Left ventricle myocardium superior (tissue), 1 donor: ENCODE data around the gene DNAJB1. TPM values are rescaled to one million over a fixed set of nuclear protein-coding genes. Genes with fewer than 3 reads are reported as not detected.
A peak's percentile ranks its signal among the peaks of the same experiment; 100 is the strongest.

Experiments used
- ATAC-seq: fragments of 200-7000 bp; cut with Tn5 transposase; one replicate; pipeline ENCODE4 v1.9.1; 2020; ENCODE audit warnings: mild to moderate bottlenecking, moderate library complexity
- DNase-seq: peaks from one replicate; pipeline ENCODE4 v3.0.0-alpha.2; 2020
- intact Hi-C: fragments of 100-400 bp; cut with micrococcal nuclease; formaldehyde crosslinking; loops from one replicate; pipeline ENCODE4 v1.11.0; 2022
- total RNA-seq: library from RNA; stranded (reverse); fragmentation: NEBNext Ultra II Directional; extraction: Animal tissue kit (Norgen Biotek cat#: 25700); gene quantifications from one replicate; pipeline ENCODE4 v1.2.1, GENCODE V29; 2021
- donor health status: DM: no; HTN: yes; CAD: no; lungs with severe emphysema.

DNAJB1 gene
- total RNA-seq, 1 donor from 2014 or later: 47.9 TPM

GRCh38 chr19:14477418-14478112, 40.6 kb downstream of the DNAJB1 start:
- ATAC-seq (no peak), DNase-seq (peak; percentile 37)
- intact Hi-C loops: no loop called here

DNA sequence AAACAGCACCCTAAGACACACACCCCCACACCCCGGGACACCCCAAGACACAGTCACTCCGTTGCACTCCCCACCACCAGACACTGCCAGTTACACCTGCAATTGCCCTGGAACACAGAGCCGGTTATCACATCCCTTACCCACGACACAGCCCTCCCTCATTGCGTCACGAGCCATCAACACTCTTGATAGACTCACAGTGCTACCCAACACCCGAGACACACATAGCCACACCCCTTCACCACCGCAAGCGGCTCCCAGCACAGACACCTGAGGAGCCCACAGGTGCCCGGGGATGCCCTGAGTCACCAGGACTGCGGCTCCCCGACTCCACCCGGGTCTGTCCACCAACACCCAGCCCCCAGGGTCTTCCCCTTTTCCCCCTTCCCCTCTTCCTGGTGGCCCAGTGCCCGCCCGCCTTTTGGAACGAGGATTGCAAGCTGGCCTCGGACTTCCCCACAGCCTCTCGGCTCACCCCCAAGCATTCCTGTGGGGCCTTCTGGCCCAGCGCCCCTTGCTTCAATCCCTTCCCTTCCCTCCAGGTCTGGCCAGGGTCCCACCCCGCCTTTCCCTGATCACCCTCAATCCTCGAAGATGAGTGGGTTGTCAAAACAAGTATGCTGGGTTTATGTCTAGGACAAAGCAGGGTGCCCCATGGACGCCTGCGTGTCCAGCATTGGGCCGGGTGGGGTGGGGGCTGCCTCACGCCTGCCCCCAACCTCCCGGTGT, 41.4 kb downstream of the DNAJB1 start:
- DNase-seq (peak; percentile 46), ATAC-seq (peak; percentile 10)
- intact Hi-C loops: no loop called here

DNA sequence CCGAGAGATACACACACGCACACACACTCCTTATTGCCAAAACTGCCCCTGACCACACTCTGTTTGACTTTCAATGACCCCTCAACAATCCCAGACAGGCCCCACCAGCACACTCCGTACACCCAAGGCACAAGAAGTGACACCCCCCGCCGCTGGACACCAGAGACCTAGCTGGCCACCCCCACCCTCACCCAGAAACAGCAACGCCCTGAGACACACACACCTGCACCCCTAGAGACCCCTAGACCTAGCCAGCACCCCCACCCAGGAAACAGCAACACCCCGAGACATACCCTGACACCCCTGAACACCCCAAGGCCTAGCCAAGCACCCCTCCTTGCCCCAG, 41.9 kb downstream of the DNAJB1 start:
- no peak for ATAC-seq
- DNase-seq: peak; percentile 11
- intact Hi-C loops: no loop called here

GRCh38 chr19:14475251-14476073, 42.7 kb downstream of the DNAJB1 start, which contains the start of gene PTGER1:
Gene PTGER1, minus strand, starts transcription at chr19:14475354. Its CDS starts 1,034 bp downstream, at chr19:14474320.
- intact Hi-C loops: no loop called here
- ATAC-seq: peak; percentile 4
- peak; percentile 35 for DNase-seq

- DNase-seq (peak; percentile 28), ATAC-seq (no peak)
- intact Hi-C loops: no loop called here
Measured at GRCh38 chr19:14474827-14475226, 43.4 kb downstream of the DNAJB1 start.

- intact Hi-C loops: no loop called here
- DNase-seq (peak; percentile 54), ATAC-seq (no peak)
Measured at GRCh38 chr19:14473978-14474578, 44.1 kb downstream of the DNAJB1 start.

GRCh38 chr19:14473073-14473977, 44.9 kb downstream of the DNAJB1 start:
- intact Hi-C loops: no loop called here
- DNase-seq (peak; percentile 34), ATAC-seq (no peak)

- intact Hi-C loops: no loop called here
- peak; percentile 85 for DNase-seq
- ATAC-seq: peak; percentile 65
Measured at GRCh38 chr19:14472202-14472938, 45.8 kb downstream of the DNAJB1 start.

- no peak for ATAC-seq
- intact Hi-C loops: no loop called here
- peak; percentile 27 for DNase-seq
Measured at GRCh38 chr19:14471436-14472187, 46.6 kb downstream of the DNAJB1 start.

GRCh38 chr19:14470031-14470876, 47.9 kb downstream of the DNAJB1 start:
- DNase-seq (peak; percentile 25), ATAC-seq (no peak)
- intact Hi-C loops: no loop called here

- ATAC-seq (no peak), DNase-seq (peak; percentile 15)
- intact Hi-C loops: no loop called here
Measured at GRCh38 chr19:14467816-14468215, 50.4 kb downstream of the DNAJB1 start.

- no peak for ATAC-seq
- intact Hi-C loops: no loop called here
- DNase-seq: peak; percentile 18
Measured at GRCh38 chr19:14467391-14467790, 50.8 kb downstream of the DNAJB1 start.
